ENCODE data around the gene CRB1.

CRB1 gene

DNA sequence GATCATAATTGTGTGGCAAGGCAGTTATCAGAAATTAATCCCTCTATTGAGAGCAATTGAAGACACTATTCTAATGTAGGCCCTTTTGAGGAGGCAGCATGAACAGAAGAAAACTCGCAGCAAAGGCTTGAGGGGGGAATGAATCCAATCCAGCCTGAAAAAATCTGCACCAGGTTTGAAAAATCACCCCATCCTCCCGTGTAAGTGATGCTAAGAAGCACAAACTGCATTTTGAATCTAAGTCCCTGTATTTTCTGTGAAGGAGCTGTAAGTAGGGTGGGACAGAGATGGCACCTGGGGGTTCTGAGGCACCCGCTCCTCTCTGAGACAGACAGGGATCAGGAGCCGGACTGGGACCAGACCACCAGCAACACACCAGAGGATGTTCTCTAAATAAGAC lies at the start of gene CRB1:
Gene CRB1, plus strand, starts transcription at position 241 of the 400 bp plus-strand sequence. CDS start 161 bp downstream, outside the sequence.
- DNase-seq, result peak; percentile 68

DNA sequence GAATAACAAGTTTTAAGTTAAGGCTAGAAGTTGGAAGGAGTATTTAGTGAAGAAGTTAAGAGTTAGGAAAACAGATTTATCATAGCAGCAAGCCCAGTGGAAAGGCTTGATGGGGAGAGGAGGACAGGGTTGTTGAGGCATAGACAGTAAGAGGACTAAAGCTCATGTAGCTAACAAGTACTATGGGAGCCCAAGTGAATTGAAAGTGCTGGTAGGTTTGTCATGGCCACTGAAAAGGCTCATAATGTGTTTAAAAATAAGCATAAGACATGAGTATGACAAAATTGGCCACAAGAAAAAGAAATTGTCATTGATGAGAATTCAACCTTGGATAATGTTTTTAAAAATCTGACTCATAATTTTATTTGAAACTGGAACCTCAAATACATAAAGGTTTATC lies 49.2 kb upstream of the CRB1 start:
- no peak for DNase-seq

DNA sequence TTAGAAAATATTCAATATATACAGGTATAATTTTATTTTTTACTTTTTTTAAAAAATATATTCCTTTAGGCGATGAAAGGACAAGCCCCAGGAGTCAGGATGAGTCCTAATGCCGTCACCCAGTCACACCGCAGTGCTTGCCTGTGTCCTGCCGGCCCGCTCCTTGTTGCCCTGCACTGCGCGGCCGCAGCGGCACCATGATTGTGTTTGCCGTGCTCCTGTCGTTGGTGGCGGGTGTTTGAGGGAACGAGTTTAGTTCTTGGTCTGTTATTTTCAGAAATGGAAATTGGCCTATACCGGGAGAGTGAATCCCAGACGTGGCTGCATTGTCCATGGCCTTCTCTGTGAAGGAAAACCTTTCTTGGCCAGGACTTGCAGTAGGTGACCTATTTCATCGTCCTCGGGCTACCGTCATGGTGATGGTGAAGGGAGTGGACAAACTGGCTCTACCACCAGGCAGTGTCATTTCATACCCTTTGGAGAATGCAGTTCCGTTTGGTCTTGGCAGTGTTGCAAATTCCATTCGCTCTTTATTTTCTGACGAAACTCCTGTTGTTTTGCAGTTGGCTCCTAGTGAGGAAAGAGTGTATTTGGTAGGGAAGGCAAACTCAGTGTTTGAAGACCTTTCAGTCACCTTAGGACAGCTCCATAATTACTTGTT lies 45.9 kb upstream of the CRB1 start:
- no peak for DNase-seq

DNA sequence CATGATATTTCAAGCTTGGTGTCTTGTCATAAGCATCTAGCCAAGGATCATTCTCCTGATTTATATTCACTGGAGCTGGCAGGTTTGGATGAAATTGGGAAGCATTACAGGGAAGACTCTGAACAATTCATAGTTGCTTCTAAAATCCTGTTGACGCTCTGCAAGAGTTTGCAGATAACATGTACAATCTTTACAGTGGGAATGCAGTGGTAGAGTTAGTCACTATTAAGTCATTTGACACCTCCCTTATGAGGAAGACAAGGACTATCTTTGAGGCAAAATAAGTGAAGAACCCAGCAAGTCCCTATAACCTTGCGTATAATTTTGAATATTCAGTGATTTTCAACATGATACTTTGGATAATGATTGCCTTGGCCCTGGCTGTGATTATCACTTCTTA lies 45.3 kb upstream of the CRB1 start:
- no peak for DNase-seq

DNA sequence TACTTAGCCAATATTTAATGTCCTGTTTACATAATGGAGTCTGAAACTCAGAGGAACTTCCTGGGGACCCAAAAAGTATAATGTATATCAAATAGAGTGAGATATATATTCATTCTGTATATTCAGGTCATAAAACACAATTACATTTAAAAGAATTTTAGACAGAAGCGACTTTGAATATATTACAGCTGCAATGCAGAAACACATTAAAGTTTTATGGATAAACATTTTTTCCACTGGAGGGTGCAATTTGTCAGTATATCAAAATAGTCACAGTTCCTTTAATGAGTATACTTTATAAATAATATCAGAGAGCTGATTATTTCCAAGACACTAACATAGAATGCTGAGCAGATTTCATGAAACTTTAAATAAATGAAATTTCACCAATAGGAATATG lies 43.9 kb upstream of the CRB1 start:
- peak; percentile 36 for DNase-seq

DNA sequence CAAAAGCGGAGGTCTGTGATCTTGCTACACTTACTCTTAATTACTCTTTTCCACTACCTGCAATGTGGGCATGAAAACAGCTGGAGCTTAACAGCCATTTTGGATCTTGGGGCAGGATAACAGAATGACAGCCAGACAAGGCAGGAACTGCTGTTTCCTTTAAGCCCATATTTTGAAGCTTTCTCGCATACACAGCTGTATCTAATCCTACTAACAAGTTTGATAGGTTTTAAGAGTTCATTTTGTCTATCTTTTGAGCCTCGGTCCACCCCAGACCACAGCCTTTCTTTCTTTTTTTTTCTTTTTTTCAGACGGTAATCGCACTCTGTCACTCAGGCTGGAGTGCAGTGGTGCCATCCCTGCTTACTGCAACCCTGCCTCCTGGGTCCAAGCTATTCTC lies 42.4 kb upstream of the CRB1 start:
- DNase-seq, result no peak

DNA sequence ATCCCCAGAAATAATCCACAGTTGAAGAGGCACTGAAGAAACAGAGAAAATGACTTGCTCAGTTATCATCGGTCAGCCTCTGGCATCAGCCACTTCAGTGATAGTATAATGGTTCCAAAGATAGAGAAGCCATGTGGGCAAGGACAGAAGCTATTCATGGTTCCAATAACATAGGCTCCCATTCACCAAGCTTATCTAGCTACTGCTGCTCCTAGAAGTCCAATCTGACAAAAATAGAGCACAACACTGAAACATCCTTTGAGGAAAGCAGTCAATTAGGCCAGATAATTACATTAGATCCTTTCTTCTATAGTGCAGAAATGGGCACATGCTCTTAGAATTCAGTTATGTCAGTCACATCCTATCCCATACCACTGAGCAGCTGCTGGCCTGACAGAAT lies 33.5 kb upstream of the CRB1 start:
- DNase-seq, result no peak

DNA sequence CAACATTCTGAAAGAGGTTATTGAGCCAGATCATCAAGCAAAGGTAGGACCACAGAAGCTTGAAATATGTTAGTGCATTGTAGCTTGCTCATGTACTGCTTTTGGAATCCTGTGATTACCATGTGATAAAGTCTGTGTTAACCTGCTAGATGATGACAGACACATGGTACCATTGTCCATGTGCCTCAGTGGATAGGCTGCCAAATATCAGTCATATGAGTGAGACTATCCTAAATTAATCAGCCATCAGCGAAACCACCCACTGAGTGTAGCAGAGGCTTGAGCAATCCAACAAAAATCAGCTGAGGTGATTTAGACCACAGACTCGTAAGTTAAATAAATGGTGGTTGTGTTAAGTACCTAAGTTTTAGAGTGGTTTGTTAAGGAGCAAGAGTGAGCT lies 32.7 kb upstream of the CRB1 start:
- DNase-seq, result no peak

DNA sequence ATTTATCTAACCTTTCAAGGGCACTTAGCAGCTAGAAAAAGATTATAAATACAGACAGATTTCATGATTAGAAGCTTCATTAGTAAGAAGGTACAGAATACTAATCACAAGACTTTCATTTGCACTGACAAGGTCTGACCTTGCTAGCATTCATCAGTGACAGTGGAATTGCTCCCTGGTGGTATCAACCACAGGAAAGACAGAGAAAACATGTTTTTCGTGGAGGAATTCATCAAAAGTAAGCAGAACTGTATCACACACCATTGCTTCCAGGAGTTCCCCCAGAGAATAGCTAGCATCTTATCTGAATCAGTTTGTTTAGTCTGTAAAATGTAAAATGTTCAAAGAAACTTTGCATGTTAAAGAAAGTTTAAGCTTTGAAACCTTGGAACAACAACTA lies 20.6 kb upstream of the CRB1 start:
- DNase-seq, result no peak

DNA sequence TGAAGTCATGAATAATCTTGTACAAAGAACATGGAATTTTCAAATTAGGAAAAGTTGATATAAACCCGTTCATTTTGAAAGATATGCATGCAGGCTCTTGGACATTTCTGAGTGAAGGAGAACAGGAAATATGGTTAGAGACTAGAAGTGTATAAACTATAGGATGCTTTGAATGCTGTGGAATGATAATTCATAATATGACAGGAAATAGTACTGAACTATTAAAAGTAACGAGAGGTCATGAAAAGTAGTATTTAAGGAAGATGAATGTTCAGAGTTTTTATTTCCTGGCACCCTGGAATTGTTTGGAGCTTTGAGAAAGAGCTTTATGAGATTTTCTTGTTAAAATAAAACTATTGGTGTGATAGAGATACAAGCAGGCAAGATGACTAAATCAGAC lies 18.7 kb upstream of the CRB1 start:
- no peak for DNase-seq

DNA sequence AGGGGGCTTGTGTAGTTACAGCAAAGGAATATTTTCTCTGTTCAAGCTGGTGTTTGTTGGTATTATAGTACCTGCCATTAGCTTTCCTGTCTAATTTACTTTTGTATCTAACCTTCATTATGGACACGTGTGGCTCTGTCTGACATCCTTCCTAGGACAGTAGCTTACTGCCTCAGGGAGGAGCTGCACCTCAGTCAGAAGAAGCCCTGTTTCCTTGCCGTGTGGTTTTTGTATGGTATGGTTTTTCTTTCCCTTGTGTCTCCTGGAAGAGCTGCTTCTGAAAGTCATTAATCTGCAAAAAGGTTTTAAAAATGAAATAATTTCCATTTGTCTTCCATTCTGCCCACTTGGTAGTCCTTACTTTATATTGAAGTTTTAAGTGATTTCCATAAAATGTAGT lies 17.4 kb upstream of the CRB1 start:
- no peak for DNase-seq

DNA sequence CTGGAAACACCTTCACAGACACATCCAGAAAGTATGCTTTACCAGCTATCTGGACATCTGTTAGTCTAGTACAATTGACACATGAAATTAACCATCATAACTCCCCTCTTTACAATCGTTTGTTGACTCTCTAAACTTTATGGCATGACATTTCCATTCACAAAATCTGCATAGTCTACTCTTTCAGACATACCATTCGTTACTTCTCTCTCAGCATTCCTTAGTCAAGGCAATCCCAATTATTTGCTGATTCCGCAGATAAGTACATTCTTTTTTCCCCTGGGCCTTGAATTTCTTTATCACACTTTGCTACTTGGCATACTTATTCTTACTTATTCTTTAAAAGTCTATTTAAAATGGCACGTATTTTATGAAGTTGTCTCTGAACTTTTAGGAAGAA lies 15.1 kb upstream of the CRB1 start:
- DNase-seq, result no peak

DNA sequence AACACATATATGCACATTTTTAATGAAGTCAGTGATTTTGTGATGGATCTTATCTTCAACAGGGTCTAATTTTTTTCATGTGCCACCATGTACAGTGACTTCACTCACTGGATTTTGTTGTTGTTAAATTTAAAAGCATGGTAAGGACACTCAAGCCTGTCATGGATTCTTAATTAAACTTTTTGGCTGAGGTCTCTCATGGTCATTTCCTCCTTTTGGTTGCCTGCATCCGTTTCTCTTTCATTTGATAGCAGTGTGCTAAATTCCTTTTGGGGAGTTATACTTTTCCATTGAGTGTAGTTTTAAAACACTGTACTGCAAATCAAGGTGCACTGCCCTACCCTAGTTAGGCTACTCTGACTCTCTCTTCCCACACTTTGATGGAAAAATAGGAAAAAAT lies 13.2 kb upstream of the CRB1 start:
- DNase-seq, result no peak

DNA sequence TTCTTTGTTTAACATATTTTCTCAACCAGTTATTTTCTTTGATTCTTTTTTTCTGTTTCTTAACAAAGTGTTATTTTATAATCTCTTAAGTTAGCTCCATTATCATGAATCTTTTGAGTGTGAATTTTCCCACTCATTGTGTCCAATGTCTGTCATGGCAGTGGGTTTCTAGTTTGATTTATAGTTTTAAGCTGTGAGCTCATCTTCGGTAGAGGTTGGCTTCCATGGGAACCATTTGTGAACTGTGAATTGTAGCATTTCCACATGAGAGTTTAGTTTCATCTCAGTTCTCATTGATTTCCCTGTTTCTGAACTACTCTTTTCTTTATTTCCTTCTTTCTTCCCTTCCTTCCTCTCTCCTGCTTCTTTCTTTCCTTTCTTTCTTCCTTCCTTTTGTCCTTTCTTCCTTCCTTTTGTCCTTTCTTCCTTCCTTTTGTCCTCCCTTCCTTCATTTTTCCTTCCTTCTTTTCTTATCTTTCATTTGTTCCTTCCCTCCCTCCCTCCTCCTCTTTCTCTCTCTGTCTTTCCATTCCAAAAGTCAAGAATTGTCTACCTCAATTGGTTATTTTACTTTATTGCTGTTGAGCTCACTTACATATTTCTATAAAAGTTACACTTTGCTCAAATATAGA lies 3.0 kb upstream of the CRB1 start:
- no peak for DNase-seq

DNA sequence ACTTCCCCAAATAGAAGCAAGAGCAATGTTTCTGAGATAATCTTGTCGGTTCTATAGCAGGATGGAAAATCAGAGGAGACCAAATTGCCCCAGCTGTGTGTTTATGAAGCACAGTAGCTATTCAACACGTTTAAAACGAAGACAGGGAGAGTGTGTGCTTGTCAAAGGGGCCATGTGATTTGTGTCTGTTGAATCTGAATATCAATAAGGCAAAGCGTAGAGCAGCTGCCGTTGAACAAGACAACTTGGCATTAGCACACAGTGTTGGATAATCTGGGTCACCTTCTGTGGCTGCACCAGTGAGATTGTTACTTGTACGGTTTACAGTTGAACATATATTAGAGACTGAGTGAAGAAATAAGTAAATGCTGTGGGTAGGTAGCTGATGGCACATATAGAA lies 1.0 kb downstream of the CRB1 start:
- peak; percentile 95 for DNase-seq

DNA sequence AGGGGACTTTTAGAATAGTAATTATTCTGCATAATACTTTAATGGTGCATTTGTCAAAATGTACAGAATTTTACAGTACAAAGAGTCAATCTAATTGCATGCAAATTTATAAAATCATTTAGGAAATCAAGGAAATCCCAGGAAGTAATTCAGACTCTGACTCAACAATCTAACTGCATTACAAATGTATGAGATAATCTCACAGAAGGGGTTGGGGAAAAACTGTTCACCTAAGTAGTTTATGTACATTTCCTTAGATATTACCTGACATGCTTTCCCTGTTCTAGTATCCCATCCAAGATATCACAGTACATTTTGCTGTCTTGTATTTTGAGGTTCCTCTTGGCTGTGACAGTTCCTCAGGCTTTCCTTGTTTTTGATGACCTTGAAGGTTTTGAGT lies 4.7 kb downstream of the CRB1 start:
- DNase-seq, result no peak

DNA sequence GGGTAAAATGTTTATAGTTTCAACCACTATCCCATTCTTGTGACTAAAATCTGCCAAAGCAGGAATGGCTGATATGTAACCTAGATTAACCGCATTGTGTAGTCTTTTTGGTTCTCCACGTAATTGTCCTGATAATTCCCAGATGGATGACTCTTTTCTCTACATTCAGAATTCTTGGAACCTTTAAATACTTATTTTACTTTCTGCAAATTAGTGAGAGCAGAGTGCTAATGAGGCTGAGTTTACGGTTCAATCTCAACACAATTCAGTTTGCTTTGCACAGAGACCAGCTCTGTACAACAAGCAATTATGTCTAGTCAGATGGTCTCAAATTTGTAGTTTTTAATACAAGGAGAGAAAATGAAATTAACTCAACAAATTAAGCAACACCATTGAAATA lies 9.1 kb downstream of the CRB1 start:
- no peak for DNase-seq

DNA sequence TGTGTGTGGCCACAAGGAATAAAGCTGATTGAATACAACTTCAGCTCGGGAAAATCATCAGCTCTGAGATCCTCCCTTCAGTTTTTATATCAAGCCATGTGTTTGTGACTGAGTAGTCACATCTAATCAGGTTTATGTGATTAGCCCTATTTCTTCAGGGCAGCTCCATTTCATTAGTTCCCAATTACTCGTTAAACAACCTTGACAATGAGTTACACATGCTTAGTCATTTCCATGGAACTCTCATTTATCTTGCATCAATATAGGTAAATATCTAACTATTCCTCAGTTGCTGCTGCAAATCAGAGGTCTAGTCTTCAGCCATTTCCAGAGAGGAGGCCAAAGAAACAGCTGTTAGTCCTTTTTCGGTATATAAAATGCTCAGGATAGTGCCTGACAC lies 16.3 kb downstream of the CRB1 start:
- no peak for DNase-seq

DNA sequence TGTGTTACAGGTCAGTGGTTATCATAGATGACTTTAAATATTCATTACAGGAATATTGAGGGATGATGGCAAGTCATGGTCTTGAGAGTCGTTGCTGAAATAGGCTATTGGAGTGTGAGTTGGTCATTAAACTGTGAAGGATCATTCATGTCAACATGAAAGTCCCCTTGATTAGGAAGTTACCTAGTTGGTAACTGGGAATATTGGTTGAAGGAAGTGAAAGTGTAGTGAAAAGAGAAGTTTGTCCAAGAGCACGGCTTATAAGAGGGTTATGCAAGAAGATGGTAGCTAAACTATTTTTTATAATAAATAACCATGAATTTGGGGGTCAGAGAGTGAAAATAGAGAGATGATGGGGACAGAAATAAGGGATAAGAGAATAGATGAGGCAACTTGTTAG lies 16.9 kb downstream of the CRB1 start:
- DNase-seq, result no peak

DNA sequence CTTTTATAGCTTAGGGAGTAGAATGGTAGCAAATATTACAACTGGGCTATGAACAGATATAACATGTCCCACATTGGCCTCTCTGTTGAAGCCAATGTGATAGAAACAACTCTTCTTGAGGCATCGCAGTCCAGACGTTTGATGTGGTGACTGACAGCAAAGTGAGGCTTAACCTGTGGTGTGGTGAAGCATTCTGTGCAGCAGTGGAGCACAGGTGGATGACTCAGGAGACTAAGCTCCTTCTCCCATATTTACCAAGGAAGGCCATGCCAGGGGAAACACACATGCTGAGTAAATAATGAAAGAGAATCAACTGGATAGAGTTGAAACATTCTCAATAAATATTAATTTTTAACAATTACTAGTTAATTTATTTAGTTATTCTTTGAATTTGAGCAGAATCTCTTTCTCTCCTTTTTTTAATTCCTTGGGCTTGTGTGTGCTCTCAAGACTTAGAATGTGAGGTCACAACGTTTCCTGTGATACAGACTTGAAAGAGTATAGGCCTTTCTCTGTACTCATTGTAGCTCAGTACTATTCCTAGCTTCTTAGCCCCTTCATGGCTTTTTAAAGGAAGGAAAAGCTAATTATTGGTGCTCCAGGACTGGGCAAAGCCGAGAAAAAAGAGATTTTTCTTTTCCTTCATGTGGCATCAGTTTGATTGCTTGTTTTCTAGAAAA lies 17.6 kb downstream of the CRB1 start:
- no peak for DNase-seq

DNA sequence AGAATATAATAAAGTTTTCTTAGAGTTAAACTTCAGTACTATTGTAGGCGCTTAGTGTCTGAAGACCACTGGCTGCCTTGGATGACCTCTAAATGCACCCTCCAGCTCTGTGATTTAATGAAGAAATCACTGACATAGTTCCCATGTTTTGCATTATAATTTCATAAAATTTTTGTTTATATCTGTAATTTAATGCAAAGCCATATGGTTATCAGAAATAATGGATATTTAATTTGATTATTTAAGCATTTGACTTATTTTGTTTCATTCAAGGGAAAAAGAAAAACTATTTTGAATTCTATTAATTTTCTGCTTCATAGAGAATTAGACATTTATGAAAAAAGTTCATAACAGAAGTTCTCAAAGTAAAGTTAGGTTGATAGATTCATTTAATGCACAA lies 18.6 kb downstream of the CRB1 start:
- DNase-seq, result no peak

DNA sequence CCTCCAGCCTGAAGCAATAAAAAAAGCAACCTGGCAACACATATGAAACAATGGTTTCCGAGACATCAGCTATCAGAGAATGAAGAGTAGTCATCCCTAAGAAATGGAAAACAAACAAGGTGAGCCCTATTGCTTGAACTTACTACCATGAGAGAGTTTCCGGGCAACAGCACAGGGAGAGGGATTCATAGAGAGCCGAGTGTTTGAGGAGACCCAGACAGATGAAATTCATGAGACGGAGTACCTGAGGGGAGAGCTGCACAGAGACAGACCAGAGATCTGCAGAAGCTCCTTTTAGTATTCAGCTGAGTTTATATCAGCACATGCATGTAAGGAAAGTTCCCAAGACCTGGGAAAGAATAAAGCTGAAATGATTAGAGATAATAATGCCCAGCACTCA lies 19.8 kb downstream of the CRB1 start:
- DNase-seq, result no peak

DNA sequence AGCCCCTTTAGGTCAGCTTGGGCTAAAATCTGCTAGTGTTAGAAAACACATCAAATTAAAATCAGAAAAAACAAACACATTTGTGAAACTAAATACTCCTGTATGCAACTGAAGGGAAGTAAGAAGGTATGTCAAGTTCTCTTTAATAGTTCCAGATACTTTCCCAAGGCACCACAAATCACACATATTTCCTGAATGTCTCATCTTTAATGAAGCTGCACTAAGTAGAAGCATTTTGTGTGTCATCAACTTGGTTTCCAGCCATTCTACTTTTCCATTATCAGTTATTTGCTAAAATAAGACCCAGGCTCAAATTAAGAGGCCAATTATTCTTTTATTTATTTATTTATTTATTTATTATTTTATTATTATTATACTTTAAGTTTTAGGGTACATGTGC lies 34.7 kb downstream of the CRB1 start:
- no peak for DNase-seq

DNA sequence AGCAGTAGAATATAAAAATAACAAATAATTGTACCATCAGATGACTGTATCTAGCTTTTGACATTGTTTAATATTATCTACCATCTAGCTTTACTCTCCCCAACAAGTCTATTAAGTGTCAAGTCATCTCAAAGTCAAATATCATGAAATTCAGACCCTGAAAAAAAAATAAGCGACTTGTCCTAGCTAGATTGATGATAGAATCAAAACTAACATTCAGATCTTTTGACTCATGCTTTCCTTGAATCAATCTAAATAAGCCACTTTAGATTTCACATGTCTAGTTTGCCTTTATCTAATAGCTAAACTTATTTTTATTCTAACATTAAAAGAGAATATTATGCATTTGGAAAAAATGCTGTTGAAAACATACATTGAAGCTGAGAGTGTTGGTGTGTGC lies 35.4 kb downstream of the CRB1 start:
- DNase-seq, result no peak
